BJ (cell line): ENCODE data around the gene IARS2. TPM values are rescaled to one million over a fixed set of nuclear protein-coding genes. Genes with fewer than 3 reads are reported as not detected.

Source experiments
- CTCF ChIA-PET: fragments of 350-600 bp; formaldehyde crosslinking; extraction: SDS; loops from one replicate; lab custom pipeline; 2021; ENCODE audit warnings: antibody characterized with exemption, inconsistent platforms; lab: Yijun Ruan, JAX
- POLR2A ChIA-PET: fragments of 300-600 bp; sonication (Branson Sonifier 250); formaldehyde crosslinking; extraction: SDS; loops from one replicate; lab custom pipeline; 2021; ENCODE audit warnings: antibody characterized with exemption; lab: Charles Lee
- DNase-seq: peaks from one replicate; pipeline ENCODE4 v3.0.0-alpha.2; 2011; ENCODE audit warnings: low read depth
- H3K27me3 ChIP-seq: 2 replicates; pipeline ENCODE4 v1.6.0; 2011; ENCODE audit warnings: low read length; ENCODE audit not compliant: control insufficient read depth, insufficient read depth
- H3K36me3 ChIP-seq: 2 replicates; pipeline ENCODE4 v1.5.1; 2011; ENCODE audit warnings: low read length; ENCODE audit not compliant: control insufficient read depth, insufficient read depth
- H3K4me3 ChIP-seq: 2 replicates; pipeline ENCODE4 v1.5.1; 2011; ENCODE audit warnings: low read depth, mild to moderate bottlenecking, control low read depth, low read length
- polyA plus RNA-seq: library from polyadenylated mRNA; depleted of rRNA; stranded (reverse); fragments of >200 nt; gene quantifications from 2 replicates; pipeline ENCODE4 v1.2.3, GENCODE V29; 2011
- TF ChIP-seq, protein P1 (sequence below): IDR thresholded peaks from 2 replicates; pipeline ENCODE4 v1.5.1; 2011; ENCODE audit warnings: low read depth, mild to moderate bottlenecking, control low read depth, inconsistent platforms, low read length, moderate library complexity; ENCODE audit not compliant: insufficient read depth

IARS2 gene
- polyA plus RNA-seq, 1 experiment, result 10.7 TPM

GRCh38 chr1:220170836-220171526 is 77.0 kb downstream of the IARS2 start:
- ChIA-PET CTCF (no interaction called here), POLR2A (no interaction called here)
- no peak for DNase-seq
- TF ChIP-seq, protein P1, sequence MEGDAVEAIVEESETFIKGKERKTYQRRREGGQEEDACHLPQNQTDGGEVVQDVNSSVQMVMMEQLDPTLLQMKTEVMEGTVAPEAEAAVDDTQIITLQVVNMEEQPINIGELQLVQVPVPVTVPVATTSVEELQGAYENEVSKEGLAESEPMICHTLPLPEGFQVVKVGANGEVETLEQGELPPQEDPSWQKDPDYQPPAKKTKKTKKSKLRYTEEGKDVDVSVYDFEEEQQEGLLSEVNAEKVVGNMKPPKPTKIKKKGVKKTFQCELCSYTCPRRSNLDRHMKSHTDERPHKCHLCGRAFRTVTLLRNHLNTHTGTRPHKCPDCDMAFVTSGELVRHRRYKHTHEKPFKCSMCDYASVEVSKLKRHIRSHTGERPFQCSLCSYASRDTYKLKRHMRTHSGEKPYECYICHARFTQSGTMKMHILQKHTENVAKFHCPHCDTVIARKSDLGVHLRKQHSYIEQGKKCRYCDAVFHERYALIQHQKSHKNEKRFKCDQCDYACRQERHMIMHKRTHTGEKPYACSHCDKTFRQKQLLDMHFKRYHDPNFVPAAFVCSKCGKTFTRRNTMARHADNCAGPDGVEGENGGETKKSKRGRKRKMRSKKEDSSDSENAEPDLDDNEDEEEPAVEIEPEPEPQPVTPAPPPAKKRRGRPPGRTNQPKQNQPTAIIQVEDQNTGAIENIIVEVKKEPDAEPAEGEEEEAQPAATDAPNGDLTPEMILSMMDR, result no peak
- H3K27me3 ChIP-seq, result no peaks in the 10 kb centered on the region
- H3K36me3 ChIP-seq, result peaks cover 8% of the 10 kb centered on the region
- no peak overlapping the region for H3K4me3 ChIP-seq

DNA sequence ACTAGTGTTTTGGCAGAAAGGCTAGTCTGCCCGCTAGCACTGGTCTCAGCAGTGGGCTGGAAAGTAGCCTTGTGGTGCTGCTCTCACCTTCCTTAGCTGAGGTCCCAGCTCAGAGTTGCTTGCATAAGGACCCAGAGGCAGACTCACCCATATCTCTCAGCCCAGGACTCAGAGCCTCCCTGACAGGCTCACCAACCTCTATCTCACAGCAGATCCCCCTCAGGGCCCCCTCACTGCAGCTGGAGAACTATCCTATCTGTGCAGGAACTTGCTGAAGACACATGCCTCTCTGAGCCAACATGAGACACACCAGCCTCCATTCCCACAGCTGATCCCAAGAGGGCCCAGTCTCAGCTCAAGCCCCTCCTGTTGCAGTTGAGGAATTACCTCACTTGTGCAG is 82.6 kb downstream of the IARS2 start:
- Histone ChIP-seq H3K36me3 (peaks cover 5% of the 10 kb centered on the region; the same call in 1 of the 2 replicates), H3K27me3 (no peaks in the 10 kb centered on the region), H3K4me3 (no peak overlapping the region)
- ChIA-PET CTCF (interaction anchor here (1.9 kb wide), 1 partner anchor 11 kb away, joined by 7 read pairs; no protein-coding TSS in a partner anchor), POLR2A (no interaction called here)
- TF ChIP-seq, protein P1, result no peak
- DNase-seq, result no peak

DNA sequence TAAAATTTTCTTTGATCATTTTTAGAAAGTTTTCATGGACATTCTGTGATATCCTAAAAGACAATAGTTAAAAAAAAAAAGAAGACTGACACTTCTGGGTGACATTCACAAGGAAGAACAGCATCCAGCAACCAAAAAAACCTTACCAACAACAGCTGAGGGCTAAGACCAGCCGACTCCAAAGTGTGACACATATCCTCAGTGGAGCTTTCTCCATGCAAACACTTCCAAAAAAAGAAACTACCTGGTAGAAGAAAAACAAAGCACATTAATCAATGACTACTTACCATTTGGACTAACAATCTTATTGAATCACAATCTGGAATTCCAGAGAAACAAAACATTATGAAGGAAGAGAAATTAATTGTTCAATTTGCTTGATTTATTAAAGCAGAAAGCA is 88.2 kb downstream of the IARS2 start:
- Histone ChIP-seq H3K36me3 (0 out of 2 replicates have a peak, but pooled peaks cover 2% of the 10 kb centered on the region), H3K4me3 (no peak overlapping the region), H3K27me3 (no peaks in the 10 kb centered on the region)
- TF ChIP-seq, protein P1, result no peak
- DNase-seq, result no peak
- ChIA-PET CTCF (interaction anchor here (0.7 to 1.6 kb wide), 2 partner anchors 9 to 13 kb away, joined by 3 to 6 read pairs; no protein-coding TSS in a partner anchor), POLR2A (interaction anchor here (0.7 kb wide), 1 partner anchor 9 kb away, joined by 6 read pairs; no protein-coding TSS in a partner anchor)

GRCh38 chr1:220182656-220183055 is 88.7 kb downstream of the IARS2 start:
- no peak for DNase-seq
- 0 out of 2 replicates have a peak, but pooled peaks cover 4% of the 10 kb centered on the region for H3K36me3 ChIP-seq
- ChIA-PET CTCF (interaction anchor here (0.7 kb wide), 1 partner anchor 13 kb away, joined by 3 read pairs; no protein-coding TSS in a partner anchor), POLR2A (interaction anchor here (0.7 kb wide), 1 partner anchor 10 kb away, joined by 6 read pairs; no protein-coding TSS in a partner anchor)
- H3K27me3 ChIP-seq, result no peaks in the 10 kb centered on the region
- H3K4me3 ChIP-seq, result no peak overlapping the region
- TF ChIP-seq, protein P1, result no peak

DNA sequence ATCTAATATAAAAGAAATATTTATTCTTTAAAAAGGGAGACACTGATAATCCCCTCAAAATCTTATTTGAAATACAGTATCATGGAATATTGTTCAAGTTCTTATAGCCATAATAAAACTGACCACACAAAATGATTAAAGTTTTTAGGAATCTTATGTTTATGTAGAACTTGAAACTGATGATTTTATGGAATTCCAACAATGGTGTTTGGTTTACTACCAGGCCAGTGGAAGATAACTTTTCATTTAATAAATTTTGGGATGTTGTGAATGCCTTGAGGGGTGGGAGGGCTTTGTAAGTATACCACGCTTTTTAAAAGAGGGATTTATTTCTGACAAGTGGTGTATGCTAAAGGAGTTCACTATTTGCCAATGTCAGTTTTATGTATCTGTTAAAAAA is 90.6 kb downstream of the IARS2 start:
- CTCF ChIA-PET, result interaction anchor here (0.6 kb wide), 1 partner anchor 591 kb away, joined by 3 read pairs; no protein-coding TSS in a partner anchor
- no peaks in the 10 kb centered on the region for H3K27me3 ChIP-seq

More for the DNA sequence above, 90.6 kb downstream of the IARS2 start:
- TF ChIP-seq, protein P1, result no peak
- POLR2A ChIA-PET, result no interaction called here
- Histone ChIP-seq H3K36me3 (peaks cover 7% of the 10 kb centered on the region), H3K4me3 (no peak overlapping the region)
- DNase-seq, result peak; percentile 9
